Mesodermal cell (in vitro differentiated cells): ENCODE data around the gene PRSS38.

Experiments
- H3K27ac ChIP-seq: 2 replicates; pipeline ENCODE4 v1.7.0; 2013; ENCODE audit warnings: mild to moderate bottlenecking, low read depth, low read length, moderate library complexity; ENCODE audit not compliant: severe bottlenecking
- H3K36me3 ChIP-seq: 2 replicates; pipeline ENCODE4 v1.7.1; 2013; ENCODE audit warnings: mild to moderate bottlenecking, low read length, moderate library complexity; ENCODE audit not compliant: control insufficient read depth, insufficient read depth
- H3K4me1 ChIP-seq: one replicate; pipeline ENCODE4 v1.7.1; 2013; ENCODE audit warnings: mild to moderate bottlenecking, low read length; ENCODE audit not compliant: insufficient read depth, control insufficient read depth, poor library complexity, severe bottlenecking
- H3K4me3 ChIP-seq: 2 replicates; pipeline ENCODE4 v1.7.0; 2013; ENCODE audit warnings: low read length, control low read depth, mild to moderate bottlenecking; ENCODE audit not compliant: insufficient read depth, poor library complexity, severe bottlenecking; ENCODE audit errors: extremely low read depth
- H3K9me3 ChIP-seq: 2 replicates; pipeline ENCODE4 v1.7.1; 2013; ENCODE audit warnings: mild to moderate bottlenecking, low read length, moderate library complexity; ENCODE audit not compliant: control insufficient read depth
- WGBS, 2 experiments: methylation state at CpG; one replicate each; pipeline ENCODE4 v1.1.5; 2013; ENCODE audit warnings: missing lambda C conversion rate in 2 of 2; ENCODE audit not compliant: insufficient coverage in 2 of 2; 5-methylcytosine and 5-hydroxymethylcytosine counted together

The PRSS38 gene

GRCh38 chr1:227894831-227895451, 79.5 kb downstream of the PRSS38 start:
- Histone ChIP-seq H3K9me3 (no peaks in the 10 kb centered on the region), H3K36me3 (no peaks in the 10 kb centered on the region), H3K27ac (no peak overlapping the region), H3K4me3 (no peak overlapping the region), H3K4me1 (peaks cover 32% of the 10 kb centered on the region)
- 98 to 100% methylated on average over 8 to 9 of the region's 12 CpGs for WGBS, 2 experiments
